PFSK-1 (cell line): Measurements from ENCODE around the gene CNTNAP5.

Experiments
- POLR2AphosphoS5 ChIP-seq: IDR thresholded peaks from 2 replicates; pipeline ENCODE4 v1.6.1; 2012; ENCODE audit warnings: low read depth, mild to moderate bottlenecking, control low read depth, low read length, moderate library complexity
- SIN3A ChIP-seq: IDR thresholded peaks from 2 replicates; pipeline ENCODE4 v1.6.1; 2012; ENCODE audit warnings: mild to moderate bottlenecking, low read length, moderate library complexity, borderline replicate concordance; ENCODE audit not compliant: insufficient read depth
- TAF1 ChIP-seq: IDR thresholded peaks from 2 replicates; pipeline ENCODE4 v1.6.1; 2012; ENCODE audit warnings: low read length, control low read depth, borderline replicate concordance; ENCODE audit not compliant: insufficient read depth
- TF ChIP-seq, protein P1 (sequence below), 2 experiments: IDR thresholded peaks; 2 replicates each; pipeline versions ENCODE4 v1.6.1 to v1.8.0; 2011 to 2012; ENCODE audit warnings: low read depth in 2 of 2, low read length in 2 of 2, control low read depth in 1 of 2, inconsistent platforms in 1 of 2, mild to moderate bottlenecking in 1 of 2, moderate library complexity in 1 of 2; ENCODE audit not compliant: insufficient read depth in 1 of 2

DNA sequence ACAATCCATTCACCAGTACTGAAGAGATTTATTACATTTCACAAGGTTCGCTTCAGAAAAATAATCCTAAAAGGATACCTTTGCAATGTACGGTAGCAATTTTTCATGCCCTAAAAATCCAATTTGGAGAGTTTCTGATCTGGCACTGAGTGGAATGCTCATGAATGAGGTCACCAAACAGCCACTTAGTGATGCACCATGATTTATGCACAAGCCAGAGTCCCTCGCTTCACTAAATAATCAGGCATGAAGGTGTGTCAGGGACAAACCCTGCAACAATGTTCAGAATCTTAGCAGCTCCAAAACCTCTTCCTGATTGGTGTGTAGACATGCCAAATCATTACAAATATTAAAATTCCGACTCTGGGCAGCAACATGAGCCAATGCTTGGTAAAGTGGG is 221.1 kb downstream of the CNTNAP5 start:
- TF ChIP-seq SIN3A (no peak), TAF1 (no peak), POLR2AphosphoS5 (no peak)
- TF ChIP-seq, protein P1, sequence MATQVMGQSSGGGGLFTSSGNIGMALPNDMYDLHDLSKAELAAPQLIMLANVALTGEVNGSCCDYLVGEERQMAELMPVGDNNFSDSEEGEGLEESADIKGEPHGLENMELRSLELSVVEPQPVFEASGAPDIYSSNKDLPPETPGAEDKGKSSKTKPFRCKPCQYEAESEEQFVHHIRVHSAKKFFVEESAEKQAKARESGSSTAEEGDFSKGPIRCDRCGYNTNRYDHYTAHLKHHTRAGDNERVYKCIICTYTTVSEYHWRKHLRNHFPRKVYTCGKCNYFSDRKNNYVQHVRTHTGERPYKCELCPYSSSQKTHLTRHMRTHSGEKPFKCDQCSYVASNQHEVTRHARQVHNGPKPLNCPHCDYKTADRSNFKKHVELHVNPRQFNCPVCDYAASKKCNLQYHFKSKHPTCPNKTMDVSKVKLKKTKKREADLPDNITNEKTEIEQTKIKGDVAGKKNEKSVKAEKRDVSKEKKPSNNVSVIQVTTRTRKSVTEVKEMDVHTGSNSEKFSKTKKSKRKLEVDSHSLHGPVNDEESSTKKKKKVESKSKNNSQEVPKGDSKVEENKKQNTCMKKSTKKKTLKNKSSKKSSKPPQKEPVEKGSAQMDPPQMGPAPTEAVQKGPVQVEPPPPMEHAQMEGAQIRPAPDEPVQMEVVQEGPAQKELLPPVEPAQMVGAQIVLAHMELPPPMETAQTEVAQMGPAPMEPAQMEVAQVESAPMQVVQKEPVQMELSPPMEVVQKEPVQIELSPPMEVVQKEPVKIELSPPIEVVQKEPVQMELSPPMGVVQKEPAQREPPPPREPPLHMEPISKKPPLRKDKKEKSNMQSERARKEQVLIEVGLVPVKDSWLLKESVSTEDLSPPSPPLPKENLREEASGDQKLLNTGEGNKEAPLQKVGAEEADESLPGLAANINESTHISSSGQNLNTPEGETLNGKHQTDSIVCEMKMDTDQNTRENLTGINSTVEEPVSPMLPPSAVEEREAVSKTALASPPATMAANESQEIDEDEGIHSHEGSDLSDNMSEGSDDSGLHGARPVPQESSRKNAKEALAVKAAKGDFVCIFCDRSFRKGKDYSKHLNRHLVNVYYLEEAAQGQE (IDR thresholded peaks at IDR 0.05; ENCODE audit: insufficient read depth in 1 of 2, low read depth in 2 of 2, low read length in 2 of 2), result no peak
